H1 (cell line): ENCODE results near the gene TLK1.

Source experiments
- CBX8 ChIP-seq: fragments of 300-800, 300-1000 bp; sonication (generic); IDR thresholded peaks from 2 replicates; pipeline ENCODE4 v1.7.1; 2016; ENCODE audit warnings: low read depth, low read length, borderline replicate concordance
- CHD2 ChIP-seq: IDR thresholded peaks from 2 replicates; pipeline ENCODE4 v1.6.1; 2012; ENCODE audit warnings: low read length, improper control_type of control experiment
- CTCF ChIP-seq, 3 experiments: IDR thresholded peaks; 1 replicate in 2 of 3; 2 replicates in 1 of 3; pipeline versions ENCODE4 v1.5.1 to v1.6.1; 2011; ENCODE audit warnings: low read length in 3 of 3, mild to moderate bottlenecking in 3 of 3, inconsistent platforms in 2 of 3, low read depth in 1 of 3, moderate library complexity in 1 of 3; ENCODE audit not compliant: insufficient read depth in 1 of 3; ENCODE audit errors: control extremely low read depth in 1 of 3
- POLR2A ChIP-seq, 2 experiments: IDR thresholded peaks; 1 replicate in 1 of 2; 2 replicates in 1 of 2; pipeline ENCODE4 v1.6.1; 2011; ENCODE audit warnings: low read depth in 2 of 2, low read length in 2 of 2, mild to moderate bottlenecking in 2 of 2; ENCODE audit errors: control extremely low read depth in 1 of 2
- TAF1 ChIP-seq: IDR thresholded peaks from 2 replicates; pipeline ENCODE4 v1.6.1; 2011; ENCODE audit warnings: mild to moderate bottlenecking, low read depth, low read length

GRCh38 chr2:171146071-171146470 is 14.6 kb downstream of the TLK1 start:
- TF ChIP-seq POLR2A (IDR thresholded peaks at IDR 0.05; ENCODE audit: control extremely low read depth in 1 of 2, low read depth in 2 of 2, low read length in 2 of 2) (no peak), CHD2 (no peak), CTCF (IDR thresholded peaks at IDR 0.05; ENCODE audit: control extremely low read depth in 1 of 3, insufficient read depth in 1 of 3, low read depth in 1 of 3, low read length in 3 of 3) (no peak), TAF1 (no peak), CBX8 (no peak)
